NT2/D1 (cell line): ENCODE measurements around the gene H2BK1.

Experiments
- SUZ12 ChIP-seq: IDR thresholded peaks from 2 replicates; pipeline ENCODE4 v1.6.1; 2011; ENCODE audit not compliant: insufficient read length, insufficient read depth; ENCODE audit errors: extremely low read depth
- YY1 ChIP-seq: IDR thresholded peaks from 2 replicates; pipeline ENCODE4 v1.6.1; 2011; ENCODE audit not compliant: insufficient read length, insufficient read depth
- ZNF274 ChIP-seq: IDR thresholded peaks from 2 replicates; pipeline ENCODE4 v1.6.1; 2011; ENCODE audit warnings: mild to moderate bottlenecking, low read depth, low read length

GRCh38 chr7:151175793-151176311 is 34.4 kb downstream of the H2BK1 start:
- no peak for TF ChIP-seq SUZ12
- TF ChIP-seq YY1, result no peak
- no peak for TF ChIP-seq ZNF274
